Activated T-helper 1 cell treated with anti-CD3 and anti-CD28 coated beads, Interleukin-12 subunit alpha, Interleukin-12 subunit beta, Interleukin-2, Interleukin-4 antibody, amounts not matched to agents 30 ng/mL and 10 ng/mL and 1 ng/mL, durations not matched to agents 14 hours and 24 hours and 36 hours (primary cell): ENCODE data around the gene CLDN9. TPM values are rescaled to one million over a fixed set of nuclear protein-coding genes. Genes with fewer than 3 reads are reported as not detected.

Source experiments
- DNase-seq: peaks from one replicate; pipeline ENCODE4 v3.0.0; 2021; ENCODE audit warnings: low spot score
- H3K27ac Mint-ChIP-seq: one replicate; pipeline ENCODE4 v1.8.0; 2021; ENCODE audit warnings: mild to moderate bottlenecking, mixed read lengths
- H3K27me3 Mint-ChIP-seq: one replicate; pipeline ENCODE4 v1.8.0; 2022; ENCODE audit warnings: mild to moderate bottlenecking, moderate library complexity, mixed read lengths; ENCODE audit not compliant: insufficient read depth
- H3K36me3 Mint-ChIP-seq: one replicate; pipeline ENCODE4 v1.8.0; 2021; ENCODE audit warnings: low read depth, mixed read lengths
- H3K4me1 Mint-ChIP-seq: one replicate; pipeline ENCODE4 v1.8.0; 2021; ENCODE audit warnings: low read depth, mixed read lengths
- H3K4me3 Mint-ChIP-seq: one replicate; pipeline ENCODE4 v1.8.0; 2021; ENCODE audit warnings: mild to moderate bottlenecking, moderate library complexity, mixed read lengths
- H3K9me3 Mint-ChIP-seq: one replicate; pipeline ENCODE4 v1.8.0; 2021; ENCODE audit warnings: mixed read lengths
- intact Hi-C: fragments of 100-400 bp; cut with micrococcal nuclease; formaldehyde crosslinking; loops from one replicate; pipeline ENCODE4 v1.15.1; 2024
- total RNA-seq: library from RNA; stranded (reverse); gene quantifications from 2 replicates; pipeline ENCODE4 v1.2.3, GENCODE V29; 2022

The CLDN9 gene
- total RNA-seq, 1 donor from 2014 or later = not detected

DNA sequence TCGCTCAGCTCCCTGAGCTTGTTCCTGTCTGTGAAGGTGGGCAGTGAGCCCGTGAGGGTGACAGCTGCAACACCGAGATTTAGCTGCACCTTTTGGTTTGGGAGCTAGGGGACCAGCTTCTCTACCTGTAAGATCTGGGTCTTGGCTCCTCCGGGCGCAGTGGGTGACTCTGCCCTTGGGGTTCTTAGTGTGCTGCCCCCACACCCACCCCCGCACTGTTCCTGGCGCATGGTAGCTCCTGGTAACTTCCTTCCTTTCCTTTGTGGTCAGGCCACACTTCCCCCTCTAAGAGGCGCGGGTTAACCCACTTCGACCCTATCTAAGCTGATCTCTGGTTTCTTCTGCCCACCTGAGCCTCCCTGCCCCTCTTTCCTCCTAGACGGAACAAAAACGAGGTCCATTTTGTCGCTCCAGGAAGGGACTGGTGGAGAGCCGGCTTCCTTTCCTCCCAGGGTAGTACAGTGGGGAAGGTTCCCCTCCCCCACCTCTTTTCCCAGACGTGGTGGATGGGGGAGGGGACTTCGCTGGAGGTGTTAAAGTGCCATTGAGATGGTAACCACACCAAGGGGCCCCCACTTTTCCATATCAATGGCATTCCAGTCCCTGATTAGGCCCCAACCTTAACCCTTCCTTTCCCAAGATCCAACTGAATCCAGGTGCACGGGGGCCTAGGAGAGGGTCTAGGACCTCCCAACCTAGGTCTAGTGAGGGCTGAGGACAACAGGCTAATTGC, 4.6 kb upstream of the CLDN9 start:
- H3K27ac Mint-ChIP-seq = no peak overlapping the region
- peaks cover 24% of the 10 kb centered on the region for H3K4me1 Mint-ChIP-seq
- intact Hi-C loops = no loop called here
- H3K9me3 Mint-ChIP-seq = no peaks in the 10 kb centered on the region
- DNase-seq = no peak
- peaks cover 10% of the 10 kb centered on the region for H3K27me3 Mint-ChIP-seq
- no peaks in the 10 kb centered on the region for H3K36me3 Mint-ChIP-seq
- H3K4me3 Mint-ChIP-seq = peak overlapping the region; percentile 41

DNA sequence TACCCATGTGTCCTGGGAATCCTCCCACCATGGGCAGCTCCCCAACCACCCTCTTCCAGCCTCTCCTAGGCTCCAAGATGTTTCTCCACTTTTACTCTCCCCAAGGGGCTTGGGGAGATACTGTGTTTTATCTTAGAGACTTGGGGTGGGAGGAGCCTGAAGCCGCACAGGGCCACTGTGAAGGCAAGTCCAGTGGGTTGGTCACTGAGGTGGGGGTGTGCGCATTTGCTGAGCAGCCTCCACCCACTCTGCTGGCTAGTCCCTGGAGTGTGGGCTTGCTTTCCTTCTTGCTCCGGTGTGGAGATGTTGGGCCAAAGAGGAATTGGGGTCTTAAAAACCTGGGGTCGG, 4.1 kb upstream of the CLDN9 start:
- Mint-ChIP-seq H3K4me3 (no peak overlapping the region), H3K27me3 (peaks cover 10% of the 10 kb centered on the region), H3K4me1 (peaks cover 24% of the 10 kb centered on the region), H3K9me3 (no peaks in the 10 kb centered on the region), H3K27ac (no peak overlapping the region), H3K36me3 (no peaks in the 10 kb centered on the region)
- intact Hi-C loops = no loop called here
- no peak for DNase-seq

DNA sequence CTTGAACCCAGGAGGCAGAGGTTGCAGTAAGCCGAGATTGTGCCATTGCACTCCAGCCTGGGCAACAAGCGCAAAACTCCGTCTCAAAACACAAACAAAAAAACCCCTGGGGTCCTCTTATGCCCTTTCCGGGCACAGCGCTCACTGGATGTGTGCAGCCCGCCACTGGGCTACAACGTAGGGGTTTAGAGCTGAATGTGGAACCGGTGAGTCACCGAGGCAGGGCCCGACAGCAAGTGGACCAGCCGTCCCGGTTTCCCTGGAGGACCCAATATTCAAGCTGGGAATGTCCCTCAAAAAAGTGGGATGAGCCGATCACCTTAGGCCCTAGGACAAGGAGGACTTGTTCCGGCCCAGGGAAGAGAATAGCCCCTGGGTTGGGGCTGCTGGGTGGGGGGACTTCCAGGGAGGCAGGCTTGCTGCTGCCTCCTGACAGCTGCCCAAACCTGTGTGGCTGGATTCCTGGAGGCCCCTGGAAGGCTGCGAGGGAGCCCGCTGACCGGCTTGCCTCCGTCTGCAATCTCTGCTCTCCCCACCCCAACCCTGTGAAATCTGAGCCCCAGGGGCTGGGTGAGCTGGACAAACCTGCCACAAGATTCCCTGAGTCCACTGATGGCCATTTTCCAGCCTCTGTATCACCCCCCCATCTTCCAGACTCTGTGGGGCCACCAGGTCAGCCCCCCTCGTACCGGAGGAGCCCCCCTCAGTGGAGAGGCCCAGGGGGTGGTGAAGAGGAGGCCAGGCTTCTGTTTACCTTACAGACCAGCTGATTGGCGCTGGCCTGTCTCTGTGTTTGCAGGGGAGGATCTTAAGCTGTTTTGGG, 2.9 kb upstream of the CLDN9 start:
- H3K27ac Mint-ChIP-seq = no peak overlapping the region
- H3K36me3 Mint-ChIP-seq = no peaks in the 10 kb centered on the region
- H3K27me3 Mint-ChIP-seq = peaks cover 9% of the 10 kb centered on the region
- no peaks in the 10 kb centered on the region for H3K9me3 Mint-ChIP-seq
- intact Hi-C loops = no loop called here
- peaks cover 24% of the 10 kb centered on the region for H3K4me1 Mint-ChIP-seq
- DNase-seq = no peak
- no peak overlapping the region for H3K4me3 Mint-ChIP-seq

DNA sequence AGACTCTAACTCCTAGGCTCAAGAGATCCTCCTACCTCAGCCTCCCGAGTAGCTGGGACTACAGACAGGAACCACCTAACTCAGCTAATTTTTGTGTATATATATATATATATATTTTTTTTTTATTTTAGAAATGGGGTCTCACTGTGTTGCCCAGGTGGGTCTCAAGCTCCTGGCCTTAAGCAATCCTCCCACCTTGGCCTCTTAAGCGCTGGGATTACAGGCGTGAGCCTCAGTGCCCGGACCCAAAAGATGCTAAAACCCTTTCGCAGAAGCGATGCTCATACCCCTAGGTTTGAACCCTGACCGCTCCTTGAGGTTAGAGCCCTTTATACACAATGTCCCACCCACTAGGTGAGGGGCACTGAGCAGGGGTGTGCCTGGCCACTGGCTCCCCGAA, 2.2 kb upstream of the CLDN9 start:
- H3K4me3 Mint-ChIP-seq = no peak overlapping the region
- DNase-seq = no peak
- peaks cover 5% of the 10 kb centered on the region for H3K27me3 Mint-ChIP-seq
- peaks cover 24% of the 10 kb centered on the region for H3K4me1 Mint-ChIP-seq
- no peak overlapping the region for H3K27ac Mint-ChIP-seq
- intact Hi-C loops = no loop called here
- H3K36me3 Mint-ChIP-seq = no peaks in the 10 kb centered on the region
- H3K9me3 Mint-ChIP-seq = no peaks in the 10 kb centered on the region

DNA sequence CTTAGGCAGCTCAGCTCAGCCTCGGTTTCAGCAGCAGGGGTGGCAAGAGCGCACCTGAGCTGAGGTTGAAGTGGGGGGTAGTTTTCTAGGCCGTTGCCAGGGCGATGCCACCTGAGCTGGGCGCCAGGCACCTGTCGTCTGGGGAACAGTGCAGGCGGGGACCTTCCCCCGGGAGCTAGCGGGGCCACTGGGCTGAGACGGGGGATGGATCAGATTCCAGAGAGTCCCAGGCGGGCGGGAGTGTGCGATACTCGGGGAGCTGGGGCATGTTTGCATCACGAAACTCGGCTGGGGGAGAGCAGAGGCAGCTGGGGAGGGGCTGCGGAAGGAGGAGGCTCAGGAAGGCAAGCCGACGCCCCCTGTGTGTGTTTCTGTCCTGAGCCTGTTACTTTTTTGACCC, 477 bp upstream of the CLDN9 start:
- Mint-ChIP-seq H3K4me1 (peaks cover 17% of the 10 kb centered on the region), H3K27me3 (peaks cover 10% of the 10 kb centered on the region)

DNA sequence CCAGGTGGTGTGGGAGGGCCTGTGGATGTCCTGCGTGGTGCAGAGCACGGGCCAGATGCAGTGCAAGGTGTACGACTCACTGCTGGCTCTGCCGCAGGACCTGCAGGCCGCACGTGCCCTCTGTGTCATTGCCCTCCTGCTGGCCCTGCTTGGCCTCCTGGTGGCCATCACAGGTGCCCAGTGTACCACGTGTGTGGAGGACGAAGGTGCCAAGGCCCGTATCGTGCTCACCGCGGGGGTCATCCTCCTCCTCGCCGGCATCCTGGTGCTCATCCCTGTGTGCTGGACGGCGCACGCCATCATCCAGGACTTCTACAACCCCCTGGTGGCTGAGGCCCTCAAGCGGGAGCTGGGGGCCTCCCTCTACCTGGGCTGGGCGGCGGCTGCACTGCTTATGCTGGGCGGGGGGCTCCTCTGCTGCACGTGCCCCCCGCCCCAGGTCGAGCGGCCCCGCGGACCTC, 798 bp downstream of the CLDN9 start:
- Mint-ChIP-seq H3K27me3 (peaks cover 16% of the 10 kb centered on the region), H3K4me3 (no peak overlapping the region), H3K4me1 (peaks cover 4% of the 10 kb centered on the region), H3K9me3 (no peaks in the 10 kb centered on the region), H3K27ac (no peak overlapping the region), H3K36me3 (no peaks in the 10 kb centered on the region)
- intact Hi-C loops = no loop called here
- DNase-seq = no peak

More for the DNA sequence above, 477 bp upstream of the CLDN9 start:
- DNase-seq = no peak
- H3K4me3 Mint-ChIP-seq = no peak overlapping the region
- no peak overlapping the region for H3K27ac Mint-ChIP-seq
- H3K36me3 Mint-ChIP-seq = no peaks in the 10 kb centered on the region
- no peaks in the 10 kb centered on the region for H3K9me3 Mint-ChIP-seq
- intact Hi-C loops = no loop called here

DNA sequence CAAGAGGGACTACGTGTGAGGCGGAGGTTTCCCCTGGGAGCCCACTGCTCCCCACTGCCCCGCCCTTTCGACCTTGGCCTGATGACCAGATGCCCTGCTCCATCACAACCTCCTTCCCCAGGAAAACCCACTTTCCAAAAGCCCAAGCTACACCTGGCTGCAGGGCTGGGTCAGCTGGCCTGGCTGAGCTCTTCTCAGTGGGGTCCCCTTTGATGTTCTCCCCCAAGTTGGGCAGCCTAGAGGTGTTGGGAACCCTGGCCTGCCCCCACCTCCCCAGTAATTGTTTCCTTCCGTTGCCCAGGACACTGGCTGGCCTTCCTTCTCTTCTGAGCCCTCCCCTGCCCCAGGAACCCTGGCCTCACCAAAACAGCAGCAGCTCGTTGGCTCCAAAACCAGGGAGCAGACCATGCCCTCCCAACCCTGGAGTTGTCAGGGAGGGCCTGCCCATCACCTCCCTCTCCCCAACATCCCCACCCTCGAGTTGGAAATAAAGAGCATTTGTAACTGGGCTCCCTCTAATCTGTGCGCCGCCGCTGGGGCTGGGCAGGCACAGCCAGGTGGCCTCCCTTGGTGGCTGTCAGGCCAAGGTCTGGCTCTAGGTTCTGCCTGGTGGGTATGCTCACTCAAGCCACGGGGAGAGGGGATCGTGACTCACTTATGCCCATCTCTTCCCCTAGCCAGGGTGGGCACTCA, 1.4 kb downstream of the CLDN9 start:
- H3K36me3 Mint-ChIP-seq = no peaks in the 10 kb centered on the region
- peaks cover 16% of the 10 kb centered on the region for H3K27me3 Mint-ChIP-seq
- no peaks in the 10 kb centered on the region for H3K4me1 Mint-ChIP-seq
- H3K9me3 Mint-ChIP-seq = no peaks in the 10 kb centered on the region
- no peak overlapping the region for H3K4me3 Mint-ChIP-seq
- no peak overlapping the region for H3K27ac Mint-ChIP-seq
- no peak for DNase-seq
- intact Hi-C loops = no loop called here

DNA sequence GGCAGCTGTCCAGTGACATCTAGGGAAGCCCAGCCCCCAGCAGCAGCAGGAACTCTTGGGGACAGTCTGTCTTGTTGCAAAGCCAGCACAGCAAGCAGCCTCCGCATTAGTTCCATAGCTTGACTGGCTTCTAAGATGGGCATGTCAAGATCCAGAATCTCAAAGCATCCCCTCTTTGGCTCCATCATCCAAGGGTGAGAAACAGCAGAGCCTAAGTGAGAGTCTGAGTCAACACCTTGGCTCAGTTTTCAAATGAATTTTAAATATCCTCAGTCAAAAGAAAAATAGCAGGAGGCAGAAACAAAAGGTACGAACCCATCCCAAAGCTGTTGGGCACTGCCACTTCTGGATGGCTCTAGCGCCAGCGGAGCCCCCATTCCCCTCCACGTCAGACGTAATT, 2.2 kb downstream of the CLDN9 start:
- intact Hi-C loops = no loop called here
- peaks cover 3% of the 10 kb centered on the region for H3K4me1 Mint-ChIP-seq
- H3K36me3 Mint-ChIP-seq = no peaks in the 10 kb centered on the region
- H3K27ac Mint-ChIP-seq = no peak overlapping the region
- peaks cover 16% of the 10 kb centered on the region for H3K27me3 Mint-ChIP-seq
- H3K9me3 Mint-ChIP-seq = no peaks in the 10 kb centered on the region
- H3K4me3 Mint-ChIP-seq = no peak overlapping the region
- DNase-seq = no peak

DNA sequence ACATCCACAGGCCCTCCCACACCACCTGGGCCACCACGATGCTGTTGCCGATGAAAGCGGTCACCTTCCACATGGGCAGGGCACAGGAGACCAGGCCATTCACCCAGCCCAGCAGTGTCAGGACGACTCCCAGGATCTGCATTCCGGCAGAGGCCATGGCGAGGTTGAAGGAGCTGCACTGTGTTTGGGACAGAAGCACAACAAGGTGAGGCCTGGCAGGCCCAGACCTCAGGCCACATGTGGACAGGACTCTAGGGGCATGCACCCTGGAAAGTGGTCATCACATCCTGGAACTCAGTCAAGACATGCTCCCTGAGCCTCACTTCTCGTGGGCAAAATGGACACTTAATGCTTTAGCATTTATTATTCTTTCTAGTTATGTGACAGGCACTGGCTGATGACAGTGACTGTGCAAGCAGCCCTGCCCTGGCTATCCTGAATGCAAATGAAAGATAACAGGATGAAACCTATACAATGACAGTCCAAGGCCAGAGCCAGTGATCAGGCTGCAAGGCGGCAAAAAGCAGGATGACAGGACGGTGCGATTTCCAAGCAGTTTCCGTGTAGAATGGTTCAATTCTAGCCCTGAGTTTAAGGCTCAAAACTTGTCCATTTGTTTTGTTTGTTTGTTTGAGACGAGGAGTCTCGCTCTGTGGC, 3.3 kb downstream of the CLDN9 start:
- Mint-ChIP-seq H3K36me3 (no peaks in the 10 kb centered on the region), H3K9me3 (no peaks in the 10 kb centered on the region), H3K27ac (no peak overlapping the region), H3K4me1 (peaks cover 5% of the 10 kb centered on the region), H3K4me3 (no peak overlapping the region), H3K27me3 (peaks cover 16% of the 10 kb centered on the region)
- intact Hi-C loops = no loop called here
- no peak for DNase-seq

DNA sequence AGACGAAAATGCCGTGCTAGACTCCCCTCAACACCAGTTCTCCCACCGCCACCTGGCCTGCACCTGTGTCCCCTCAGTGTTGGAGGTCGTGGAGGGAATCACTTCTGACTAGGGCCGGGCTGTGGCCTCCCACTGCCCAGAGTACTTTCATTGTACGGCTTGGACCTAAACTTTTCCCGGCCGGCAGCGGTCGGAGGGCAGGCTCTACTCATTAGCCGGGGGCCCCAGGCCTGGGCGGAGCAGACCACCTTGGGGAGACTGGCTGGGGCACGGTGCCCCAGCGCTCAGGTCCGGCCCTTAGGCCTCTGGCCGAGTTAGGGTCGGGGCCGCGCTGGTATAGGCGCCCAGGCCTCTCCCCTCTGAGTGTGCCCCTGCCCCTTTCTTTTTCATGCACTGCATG, 4.6 kb downstream of the CLDN9 start:
- Mint-ChIP-seq H3K9me3 (no peaks in the 10 kb centered on the region), H3K36me3 (no peaks in the 10 kb centered on the region), H3K27me3 (peaks cover 16% of the 10 kb centered on the region), H3K4me3 (no peak overlapping the region), H3K4me1 (peaks cover 17% of the 10 kb centered on the region), H3K27ac (no peak overlapping the region)
- intact Hi-C loops = no loop called here
- DNase-seq = no peak

DNA sequence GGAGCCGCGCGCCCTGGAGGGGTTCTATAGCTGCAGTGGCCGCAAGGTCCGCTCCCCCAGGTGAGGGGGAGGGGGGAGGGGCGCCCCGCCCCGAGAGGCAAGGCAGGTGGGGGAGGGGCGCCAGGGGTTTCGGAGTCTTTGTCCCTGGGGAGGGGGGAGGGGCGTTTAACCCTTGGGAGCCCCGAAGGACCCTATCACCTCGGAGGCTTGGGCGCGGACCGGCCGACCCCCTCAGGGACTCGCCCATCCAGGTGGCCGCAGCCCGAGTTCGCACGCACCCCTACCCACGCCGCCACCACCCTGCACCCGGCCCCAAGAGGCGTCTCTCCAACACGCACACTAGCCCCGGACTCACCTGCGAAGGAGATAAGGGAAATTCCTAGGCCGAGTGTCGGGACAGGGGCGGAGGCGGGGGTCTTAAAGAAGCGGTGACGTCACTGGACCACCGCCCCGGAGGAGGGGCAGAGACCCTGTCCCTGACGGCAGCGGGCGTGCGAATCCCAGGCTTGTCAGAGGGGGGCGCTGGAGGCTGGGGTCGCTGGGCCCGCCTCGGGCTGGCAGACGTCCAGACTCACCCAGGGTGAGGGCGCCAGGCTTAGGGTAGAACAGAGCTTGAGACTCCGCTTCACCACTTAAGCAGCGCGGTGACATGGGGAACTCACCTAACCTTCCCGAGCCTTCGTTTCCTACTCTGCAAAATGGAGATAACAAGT, 5.2 kb downstream of the CLDN9 start, which contains the start of gene CLDN6:
TSS of gene CLDN6 (minus strand) at position 390 of the 713 bp plus-strand sequence. CDS start 2,162 bp downstream, outside the sequence.
- no peak for DNase-seq

DNA sequence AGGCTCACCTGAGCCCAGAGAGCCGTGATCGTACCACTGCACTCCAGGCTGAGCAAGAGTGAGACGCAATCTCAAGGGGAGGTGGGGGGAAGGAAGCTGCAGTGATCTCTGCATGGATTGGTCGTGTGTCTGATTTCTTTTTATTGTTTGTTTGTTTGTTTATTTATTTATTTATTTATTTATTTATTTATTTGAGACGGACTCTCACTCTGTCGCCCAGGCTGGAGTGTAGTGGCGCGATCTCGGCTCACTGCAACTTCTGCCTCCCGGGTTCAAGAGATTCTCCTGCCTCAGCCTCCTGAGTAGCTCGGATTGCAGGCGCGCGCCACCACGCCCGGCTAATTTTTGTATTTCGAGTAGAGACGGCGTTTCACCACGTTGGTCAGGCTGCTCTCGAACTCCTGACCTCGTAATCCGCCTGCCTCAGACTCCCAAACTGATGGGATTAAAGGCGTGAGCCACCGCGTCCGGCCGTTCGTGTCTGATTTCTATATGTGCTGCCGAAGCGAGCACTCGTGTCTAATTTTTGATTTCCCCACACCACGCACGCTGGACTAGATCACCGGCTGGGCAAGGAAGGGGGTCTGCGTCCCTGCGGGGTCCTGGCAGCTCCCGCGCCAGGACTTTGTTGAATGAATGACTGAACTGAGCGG, 7.0 kb downstream of the CLDN9 start:
- intact Hi-C loops = loop anchor here (1.0 kb wide), 2 partner anchors 9 to 16 kb away; no protein-coding TSS in a partner anchor
- H3K9me3 Mint-ChIP-seq = no peaks in the 10 kb centered on the region
- peaks cover 2% of the 10 kb centered on the region for H3K36me3 Mint-ChIP-seq
- peak overlapping the region; percentile 83 for H3K27ac Mint-ChIP-seq
- H3K4me1 Mint-ChIP-seq = peaks cover 35% of the 10 kb centered on the region
- H3K27me3 Mint-ChIP-seq = peaks cover 16% of the 10 kb centered on the region
- peak overlapping the region; percentile 90 for H3K4me3 Mint-ChIP-seq
- DNase-seq = no peak

More for the DNA sequence above, 5.2 kb downstream of the CLDN9 start, which contains the start of gene CLDN6:
- Mint-ChIP-seq H3K36me3 (no peaks in the 10 kb centered on the region), H3K27me3 (peaks cover 16% of the 10 kb centered on the region), H3K4me1 (peaks cover 23% of the 10 kb centered on the region), H3K27ac (peak within 1 kb of the TSS; percentile 61), H3K4me3 (no peak within 1 kb of the TSS), H3K9me3 (no peaks in the 10 kb centered on the region)
- intact Hi-C loops = no loop called here
